Mucosa of descending colon (tissue), 3 donors: ENCODE measurements around the gene PCBP3. TPM values are rescaled to one million over a fixed set of nuclear protein-coding genes. Genes with fewer than 3 reads are reported as not detected.
"Not testable (repeated sequence)": the region's sequence is repeated elsewhere in the genome, so short reads cannot be mapped to it uniquely, and the experiment has no call there.

Experiments used
- ATAC-seq: fragments of 200-7000 bp; cut with Tn5 transposase; one replicate; pipeline ENCODE4 v1.9.1; 2020; ENCODE audit warnings: mild to moderate bottlenecking, moderate library complexity
- DNase-seq, 3 donors: peaks; one replicate each; pipeline ENCODE4 v3.0.0-alpha.2; 2020
- H3K36me3 ChIP-seq: fragments of 200-600 bp; one replicate; pipeline ENCODE4 v1.8.0; 2021; ENCODE audit warnings: low read depth, mild to moderate bottlenecking
- H3K4me1 ChIP-seq: fragments of 200-600 bp; one replicate; pipeline ENCODE4 v1.8.0; 2021; ENCODE audit warnings: low read depth, mild to moderate bottlenecking
- H3K4me3 ChIP-seq: fragments of 200-600 bp; one replicate; pipeline ENCODE4 v1.8.0; 2021; ENCODE audit warnings: mild to moderate bottlenecking
- H3K9me3 ChIP-seq: fragments of 200-600 bp; one replicate; pipeline ENCODE4 v1.8.0; 2021; ENCODE audit warnings: mild to moderate bottlenecking
- CTCF ChIP-seq: fragments of 200-600 bp; IDR thresholded peaks from one replicate; pipeline ENCODE4 v1.8.0; 2022; ENCODE audit warnings: antibody characterized with exemption, mild to moderate bottlenecking
- intact Hi-C, 2 donors: fragments of 100-400 bp; cut with DNase I in 1 of 2; cut with micrococcal nuclease in 1 of 2; formaldehyde crosslinking; loops; one replicate each; pipeline versions ENCODE4 v1.11.0 to v1.11.1; 2022; cut with DNase I, micrococcal nuclease
- total RNA-seq, 3 donors: library from RNA; stranded (reverse); fragmentation: NEBNext Ultra II Directional in 2 of 3; extraction: Animal tissue kit (Norgen Biotek cat#: 25700) in 2 of 3; gene quantifications; one replicate each; pipeline versions ENCODE4 v1.2.1 to v1.2.4, GENCODE V29; 2021 to 2023
- donor health status: DM: no; HTN: no; CAD: no; lungs with moderate emphysema.
- donor health status: DM: no; HTN: no; CAD: no.
- donor health status: DM: no; HTN: yes; CAD: no.

PCBP3 gene
- total RNA-seq, 3 donors from 2014 or later, result 4.5 to 18.4 (median 7.6) TPM

- TF ChIP-seq CTCF, result no peak
- ATAC-seq (no peak), DNase-seq (no peak)
- H3K9me3 ChIP-seq, result no peaks in the 10 kb centered on the region
- peaks cover 2% of the 10 kb centered on the region for H3K4me1 ChIP-seq
- H3K36me3 ChIP-seq, result no peaks in the 10 kb centered on the region
- H3K4me3 ChIP-seq, result no peak overlapping the region
- intact Hi-C loops, result loop anchor here in 1 of 2 donors (10.0 kb wide), 1 partner anchor 275 kb away; no protein-coding TSS in a partner anchor
Observed at GRCh38 chr21:45829668-45830067, 186.1 kb downstream of the PCBP3 start.

GRCh38 chr21:45830221-45830640, 186.7 kb downstream of the PCBP3 start:
- H3K4me3 ChIP-seq, result no peak overlapping the region
- no peaks in the 10 kb centered on the region for H3K9me3 ChIP-seq
- intact Hi-C loops, result no loop called here
- no peak for TF ChIP-seq CTCF
- H3K36me3 ChIP-seq, result no peaks in the 10 kb centered on the region
- peaks cover 2% of the 10 kb centered on the region for H3K4me1 ChIP-seq
- DNase-seq (peak in 2 of 3 donors; percentile 46 to 52), ATAC-seq (peak; percentile 56)

- intact Hi-C loops, result no loop called here
- DNase-seq, result peak in 1 of 3 donors; percentile 27
- no peak for TF ChIP-seq CTCF
- Histone ChIP-seq H3K9me3 (no peaks in the 10 kb centered on the region), H3K36me3 (no peaks in the 10 kb centered on the region), H3K4me1 (peaks cover 2% of the 10 kb centered on the region), H3K4me3 (no peak overlapping the region)
- peak; percentile 59 for ATAC-seq
Observed at GRCh38 chr21:45830720-45831366, 187.3 kb downstream of the PCBP3 start.

- DNase-seq, result peak in 2 of 3 donors; percentile 40 to 58
- intact Hi-C loops, result no loop called here
- Histone ChIP-seq H3K36me3 (no peaks in the 10 kb centered on the region), H3K4me3 (no peak overlapping the region), H3K4me1 (peaks cover 2% of the 10 kb centered on the region), H3K9me3 (no peaks in the 10 kb centered on the region)
- no peak for TF ChIP-seq CTCF
- ATAC-seq, result no peak
Observed at GRCh38 chr21:45831991-45832740, 188.6 kb downstream of the PCBP3 start.

GRCh38 chr21:45832741-45833235, 189.3 kb downstream of the PCBP3 start:
- H3K4me1 ChIP-seq, intact Hi-C loops, H3K36me3 ChIP-seq, H3K9me3 ChIP-seq, H3K4me3 ChIP-seq, ATAC-seq, DNase-seq: not testable (repeated sequence)

GRCh38 chr21:45833414-45833813, 189.9 kb downstream of the PCBP3 start:
- intact Hi-C loops, result no loop called here
- DNase-seq (no peak), ATAC-seq (no peak)

More at GRCh38 chr21:45833414-45833813, 189.9 kb downstream of the PCBP3 start:
- Histone ChIP-seq H3K4me3 (no peak overlapping the region), H3K9me3 (no peaks in the 10 kb centered on the region), H3K36me3 (no peaks in the 10 kb centered on the region), H3K4me1 (peaks cover 2% of the 10 kb centered on the region)
- no peak for TF ChIP-seq CTCF
